Parathyroid adenoma (tissue), 2 donors: ENCODE data around the gene EPHA6.

Experiments
- H2AFZ ChIP-seq: fragments of 300-600 bp; sonication (generic); one replicate; pipeline ENCODE4 v1.7.0; 2017; ENCODE audit warnings: antibody characterized with exemption, mild to moderate bottlenecking
- H3K27ac ChIP-seq: fragments of 300-600 bp; sonication (generic); one replicate; pipeline ENCODE4 v1.7.0; 2017
- H3K27me3 ChIP-seq: fragments of 300-600 bp; sonication (generic); one replicate; pipeline ENCODE4 v1.7.0; 2017; ENCODE audit warnings: low read length; ENCODE audit not compliant: control insufficient read depth, insufficient read depth
- H3K36me3 ChIP-seq: fragments of 300-600 bp; sonication (generic); one replicate; pipeline ENCODE4 v1.7.0; 2017; ENCODE audit warnings: low read length; ENCODE audit not compliant: control insufficient read depth, insufficient read depth
- H3K4me1 ChIP-seq: fragments of 300-600 bp; sonication (generic); one replicate; pipeline ENCODE4 v1.7.0; 2017; ENCODE audit warnings: control low read depth
- H3K4me2 ChIP-seq: fragments of 300-600 bp; sonication (generic); one replicate; pipeline ENCODE4 v1.7.0; 2017; ENCODE audit warnings: low read length
- H3K4me3 ChIP-seq: fragments of 300-600 bp; sonication (generic); one replicate; pipeline ENCODE4 v1.7.0; 2017; ENCODE audit warnings: low read depth, low read length
- H3K79me2 ChIP-seq: fragments of 300-600 bp; sonication (generic); one replicate; pipeline ENCODE4 v1.7.0; 2017; ENCODE audit warnings: control low read depth
- H3K9ac ChIP-seq: fragments of 300-600 bp; sonication (generic); one replicate; pipeline ENCODE4 v1.7.0; 2017; ENCODE audit warnings: mild to moderate bottlenecking
- H3K9me3 ChIP-seq: fragments of 300-600 bp; sonication (generic); one replicate; pipeline ENCODE4 v1.7.0; 2017; ENCODE audit warnings: low read length; ENCODE audit not compliant: control insufficient read depth
- TF ChIP-seq, protein P1 (sequence below): fragments of 300-600 bp; sonication (generic); IDR thresholded peaks from one replicate; pipeline ENCODE4 v1.7.0; 2017; ENCODE audit warnings: antibody characterized with exemption, mild to moderate bottlenecking
- donor health status: primary hyperparathyroidism.

The EPHA6 gene

DNA sequence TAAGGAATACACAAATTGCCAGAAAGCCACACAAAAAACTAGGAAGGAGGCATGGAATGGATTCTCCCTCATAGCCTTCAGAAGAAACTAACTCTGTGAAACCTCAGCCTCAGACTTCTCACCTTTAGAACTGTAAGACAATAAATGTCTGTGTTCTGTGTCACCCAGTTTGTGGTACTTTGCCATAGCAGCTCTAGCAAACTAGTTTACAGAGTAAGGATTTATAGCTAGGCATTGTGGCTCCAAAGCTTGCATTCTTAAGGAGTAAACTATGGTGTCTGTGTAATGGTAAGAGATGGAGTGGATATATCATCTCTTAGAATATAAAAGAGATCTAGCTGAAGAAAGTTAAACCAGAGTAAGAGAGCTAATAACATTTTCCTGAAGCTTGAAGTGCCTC lies 18.9 kb downstream of the EPHA6 start:
- H3K27me3 ChIP-seq, result no peaks in the 10 kb centered on the region
- H3K27ac ChIP-seq, result no peak overlapping the region
- H3K4me3 ChIP-seq, result no peak overlapping the region
- H2AFZ ChIP-seq, result no peak overlapping the region
- H3K9me3 ChIP-seq, result no peaks in the 10 kb centered on the region
- no peaks in the 10 kb centered on the region for H3K4me1 ChIP-seq
- H3K36me3 ChIP-seq, result no peaks in the 10 kb centered on the region
- TF ChIP-seq, protein P1, sequence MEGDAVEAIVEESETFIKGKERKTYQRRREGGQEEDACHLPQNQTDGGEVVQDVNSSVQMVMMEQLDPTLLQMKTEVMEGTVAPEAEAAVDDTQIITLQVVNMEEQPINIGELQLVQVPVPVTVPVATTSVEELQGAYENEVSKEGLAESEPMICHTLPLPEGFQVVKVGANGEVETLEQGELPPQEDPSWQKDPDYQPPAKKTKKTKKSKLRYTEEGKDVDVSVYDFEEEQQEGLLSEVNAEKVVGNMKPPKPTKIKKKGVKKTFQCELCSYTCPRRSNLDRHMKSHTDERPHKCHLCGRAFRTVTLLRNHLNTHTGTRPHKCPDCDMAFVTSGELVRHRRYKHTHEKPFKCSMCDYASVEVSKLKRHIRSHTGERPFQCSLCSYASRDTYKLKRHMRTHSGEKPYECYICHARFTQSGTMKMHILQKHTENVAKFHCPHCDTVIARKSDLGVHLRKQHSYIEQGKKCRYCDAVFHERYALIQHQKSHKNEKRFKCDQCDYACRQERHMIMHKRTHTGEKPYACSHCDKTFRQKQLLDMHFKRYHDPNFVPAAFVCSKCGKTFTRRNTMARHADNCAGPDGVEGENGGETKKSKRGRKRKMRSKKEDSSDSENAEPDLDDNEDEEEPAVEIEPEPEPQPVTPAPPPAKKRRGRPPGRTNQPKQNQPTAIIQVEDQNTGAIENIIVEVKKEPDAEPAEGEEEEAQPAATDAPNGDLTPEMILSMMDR, result no peak
- no peak overlapping the region for H3K4me2 ChIP-seq
- no peak overlapping the region for H3K9ac ChIP-seq
- no peaks in the 10 kb centered on the region for H3K79me2 ChIP-seq

DNA sequence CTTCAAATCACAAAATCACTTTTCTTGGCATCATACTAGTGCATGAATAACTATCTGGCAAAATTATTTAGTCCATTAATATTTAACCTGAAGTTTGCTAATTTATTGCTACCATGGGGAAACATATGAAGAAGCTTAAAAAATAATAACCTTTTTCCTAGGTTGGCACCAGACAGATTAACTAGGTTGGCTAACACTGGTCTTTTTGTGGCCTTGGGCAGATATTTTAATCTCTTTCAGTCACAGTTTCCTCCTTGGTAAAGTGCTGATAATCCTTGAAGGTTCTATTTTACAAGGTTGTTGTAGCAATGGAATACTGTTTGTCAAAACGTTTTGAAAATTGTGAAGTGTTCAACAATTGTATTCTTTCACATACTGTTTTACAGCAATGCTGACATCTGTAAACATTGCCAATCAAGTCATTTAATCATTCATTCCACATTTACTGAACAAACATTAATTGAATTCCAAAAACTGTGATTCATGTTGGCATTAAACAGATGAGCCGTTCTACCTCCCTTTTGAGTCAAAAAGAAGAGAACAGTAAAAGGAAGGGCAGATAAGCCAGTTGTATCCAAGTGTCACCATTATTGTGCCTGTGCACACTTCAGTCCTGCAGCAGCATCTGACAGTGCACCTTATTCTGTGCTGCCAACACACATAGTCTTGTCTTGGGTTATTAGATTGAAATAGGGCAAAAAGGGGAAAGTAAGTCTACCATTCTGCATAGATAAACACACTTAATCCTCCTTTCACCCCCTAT lies 21.9 kb downstream of the EPHA6 start:
- Histone ChIP-seq H3K4me2 (no peak overlapping the region), H3K4me1 (no peaks in the 10 kb centered on the region), H3K27me3 (no peaks in the 10 kb centered on the region), H3K4me3 (no peak overlapping the region), H3K36me3 (no peaks in the 10 kb centered on the region), H3K79me2 (no peaks in the 10 kb centered on the region), H3K27ac (no peak overlapping the region), H3K9me3 (no peaks in the 10 kb centered on the region), H3K9ac (no peak overlapping the region), H2AFZ (no peak overlapping the region)
- TF ChIP-seq, protein P1, result no peak

DNA sequence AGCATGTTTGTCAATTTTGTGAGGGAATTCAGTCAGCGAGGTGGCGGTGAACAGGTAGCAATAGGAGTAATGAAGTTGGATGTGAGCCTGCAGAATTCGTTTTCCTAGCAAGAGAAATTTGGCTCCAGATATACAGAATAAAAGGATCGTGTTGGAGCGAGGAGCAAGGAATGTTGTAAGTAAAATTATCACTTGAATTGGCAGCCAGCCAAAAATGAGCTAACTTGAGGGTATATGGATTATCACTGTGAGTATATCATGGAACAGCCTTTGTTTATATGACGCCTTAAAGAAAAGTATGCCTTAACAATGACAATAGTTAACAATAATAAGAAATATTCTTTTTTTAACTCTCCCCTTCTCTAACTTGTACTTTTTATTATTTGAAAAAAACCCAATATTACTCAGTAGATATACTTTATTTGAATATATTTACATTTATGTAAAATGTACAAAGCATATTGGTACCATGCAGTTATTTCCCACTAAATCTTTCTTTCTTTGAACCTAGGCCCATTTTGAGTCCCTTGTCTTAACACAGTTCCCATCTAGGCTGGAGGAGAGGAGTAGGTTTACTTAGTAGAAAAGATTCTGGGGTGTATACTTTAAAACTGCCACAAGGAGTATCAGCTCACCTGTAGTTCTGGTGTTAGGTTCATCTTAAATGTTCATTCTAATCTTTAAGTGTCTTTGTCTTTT lies 29.3 kb downstream of the EPHA6 start:
- H3K27me3 ChIP-seq, result no peaks in the 10 kb centered on the region
- H2AFZ ChIP-seq, result no peak overlapping the region
- no peak overlapping the region for H3K4me3 ChIP-seq
- H3K4me2 ChIP-seq, result no peak overlapping the region
- H3K27ac ChIP-seq, result no peak overlapping the region
- no peaks in the 10 kb centered on the region for H3K36me3 ChIP-seq
- no peaks in the 10 kb centered on the region for H3K79me2 ChIP-seq
- TF ChIP-seq, protein P1, result no peak
- no peaks in the 10 kb centered on the region for H3K9me3 ChIP-seq
- H3K4me1 ChIP-seq, result no peaks in the 10 kb centered on the region
- H3K9ac ChIP-seq, result no peak overlapping the region

DNA sequence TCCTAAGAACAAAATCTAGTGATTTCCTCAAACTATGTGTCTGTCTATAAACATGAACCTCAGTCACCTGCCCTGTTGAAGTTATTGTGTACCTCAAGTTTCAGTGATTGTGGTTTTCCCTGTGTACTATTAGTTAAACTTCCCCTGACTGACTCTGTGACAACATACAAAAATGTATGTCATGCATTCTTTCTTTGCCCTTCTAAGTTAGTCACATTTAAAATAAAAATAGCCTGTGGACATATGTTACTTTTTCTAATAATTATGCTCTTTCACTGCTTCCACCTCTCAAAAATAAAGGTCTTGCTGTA lies 29.8 kb downstream of the EPHA6 start:
- no peak overlapping the region for H3K27ac ChIP-seq
- no peak overlapping the region for H3K9ac ChIP-seq
- no peaks in the 10 kb centered on the region for H3K36me3 ChIP-seq
- H3K9me3 ChIP-seq, result no peaks in the 10 kb centered on the region
- H3K27me3 ChIP-seq, result no peaks in the 10 kb centered on the region
- H3K4me3 ChIP-seq, result no peak overlapping the region
- H2AFZ ChIP-seq, result no peak overlapping the region
- H3K79me2 ChIP-seq, result no peaks in the 10 kb centered on the region
- TF ChIP-seq, protein P1, result no peak
- no peaks in the 10 kb centered on the region for H3K4me1 ChIP-seq
- H3K4me2 ChIP-seq, result no peak overlapping the region

DNA sequence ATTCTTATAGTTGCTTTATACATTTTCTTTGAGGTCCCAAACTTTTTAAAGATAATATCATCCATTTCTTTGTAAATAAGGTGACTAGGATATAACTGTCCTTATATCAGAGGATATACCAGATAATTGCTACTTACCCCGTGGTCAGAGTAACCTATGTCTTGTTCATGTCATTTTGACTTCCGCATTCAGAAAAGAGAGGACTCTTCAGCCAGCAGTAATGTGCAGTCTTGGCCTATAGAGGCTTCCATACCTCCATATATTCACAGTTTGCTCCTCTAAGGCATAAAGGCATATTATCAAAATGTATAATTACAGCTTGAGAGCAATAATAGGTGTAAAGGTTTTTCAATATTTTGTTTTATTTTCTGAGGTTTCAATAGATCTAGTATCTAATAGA lies 38.5 kb downstream of the EPHA6 start:
- TF ChIP-seq, protein P1, result no peak
- no peak overlapping the region for H3K4me3 ChIP-seq
- no peaks in the 10 kb centered on the region for H3K27me3 ChIP-seq
- H3K79me2 ChIP-seq, result no peaks in the 10 kb centered on the region
- no peak overlapping the region for H3K27ac ChIP-seq
- H3K36me3 ChIP-seq, result no peaks in the 10 kb centered on the region
- no peak overlapping the region for H3K4me2 ChIP-seq
- no peak overlapping the region for H2AFZ ChIP-seq
- no peaks in the 10 kb centered on the region for H3K4me1 ChIP-seq
- H3K9ac ChIP-seq, result no peak overlapping the region
- no peaks in the 10 kb centered on the region for H3K9me3 ChIP-seq
